Activated CD8-positive, alpha-beta T cell treated with anti-CD3 and anti-CD28 coated beads, Interleukin-2, amount 10 ng/mL, durations not matched to agents 7 days and 5 days (primary cell): ENCODE results near the gene TREML2. TPM values are rescaled to one million over a fixed set of nuclear protein-coding genes. Genes with fewer than 3 reads are reported as not detected.
"Not testable (repeated sequence)": the region's sequence is repeated elsewhere in the genome, so short reads cannot be mapped to it uniquely, and the experiment has no call there.

Experiments
- ATAC-seq: fragments of 150-1000 bp; cut with Tn5 transposase; one replicate; pipeline ENCODE4 v1.10.0; 2021; ENCODE audit warnings: moderate library complexity
- CTCF ChIA-PET: fragments of 350-600 bp; sonication (Branson Sonifier 250); formaldehyde crosslinking; loops from one replicate; lab custom pipeline; 2021; ENCODE audit warnings: antibody characterized with exemption; lab: Charles Lee
- POLR2A ChIA-PET: fragments of 350-600 bp; sonication (Branson Sonifier 250); formaldehyde crosslinking; loops from one replicate; lab custom pipeline; 2021; ENCODE audit warnings: antibody characterized with exemption; lab: Charles Lee
- DNase-seq: peaks from one replicate; pipeline ENCODE4 v3.0.0-alpha.2; 2020
- H3K27ac Mint-ChIP-seq: one replicate; pipeline ENCODE4 v1.8.0; 2021; ENCODE audit warnings: mild to moderate bottlenecking, mixed read lengths
- H3K27me3 Mint-ChIP-seq: one replicate; pipeline ENCODE4 v1.8.0; 2021; ENCODE audit warnings: low read depth, mixed read lengths
- H3K36me3 Mint-ChIP-seq: one replicate; pipeline ENCODE4 v1.8.0; 2021; ENCODE audit warnings: low read depth, mixed read lengths
- H3K4me1 Mint-ChIP-seq: one replicate; pipeline ENCODE4 v1.8.0; 2021; ENCODE audit warnings: low read depth, mixed read lengths
- H3K4me3 Mint-ChIP-seq: one replicate; pipeline ENCODE4 v1.8.0; 2021; ENCODE audit warnings: mild to moderate bottlenecking, mixed read lengths
- H3K9me3 Mint-ChIP-seq: one replicate; pipeline ENCODE4 v1.8.0; 2022; ENCODE audit warnings: mixed read lengths; ENCODE audit not compliant: insufficient read depth
- total RNA-seq, 2 experiments: library from RNA; stranded (reverse); gene quantifications; one replicate each; pipeline ENCODE4 v1.2.3, GENCODE V29; 2021

Gene TREML2
- total RNA-seq = 10 to 100 TPM; 23.5 to 24.9 TPM

GRCh38 chr6:41200901-41201763 is at the start of gene TREML2:
Gene TREML2 (minus strand): TSS chr6:41201149. CDS start chr6:41201008, 141 bp downstream.
- ChIA-PET CTCF (interaction anchor here (0.8 to 3.5 kb wide), 10 partner anchors 8 to 133 kb away, joined by 3 to 27 read pairs (median 6); partner anchors contain the start of gene NFYA), POLR2A (interaction anchor here (0.6 to 3.3 kb wide), 12 partner anchors 9 to 147 kb away, joined by 3 to 20 read pairs (median 4); partner anchors contain the start of genes NFYA and OARD1)
- H3K4me1 Mint-ChIP-seq = peaks cover 64% of the 10 kb centered on the region
- H3K9me3 Mint-ChIP-seq = peaks cover 9% of the 10 kb centered on the region
- H3K4me3 Mint-ChIP-seq = peak within 1 kb of the TSS; percentile 74
- peak within 1 kb of the TSS; percentile 98 for H3K27ac Mint-ChIP-seq
- no peaks in the 10 kb centered on the region for H3K27me3 Mint-ChIP-seq
- DNase-seq = peak; percentile 53
- H3K36me3 Mint-ChIP-seq = peaks cover 33% of the 10 kb centered on the region
- peak; percentile 41 for ATAC-seq

- ChIA-PET CTCF (interaction anchor here (0.6 kb wide), 1 partner anchor 9 kb away, joined by 3 read pairs; no protein-coding TSS in a partner anchor), POLR2A (no interaction called here)
- peaks cover 29% of the 10 kb centered on the region for H3K4me1 Mint-ChIP-seq
- no peak overlapping the region for H3K4me3 Mint-ChIP-seq
- H3K27me3 Mint-ChIP-seq = peaks cover 27% of the 10 kb centered on the region
- DNase-seq (no peak), ATAC-seq (peak; percentile 58)
- no peaks in the 10 kb centered on the region for H3K9me3 Mint-ChIP-seq
- no peaks in the 10 kb centered on the region for H3K36me3 Mint-ChIP-seq
- H3K27ac Mint-ChIP-seq = peak overlapping the region; percentile 27
These were observed 47.1 kb upstream of the TREML2 start for GRCh38 chr6:41247882-41248705.

- no peaks in the 10 kb centered on the region for H3K36me3 Mint-ChIP-seq
- no peaks in the 10 kb centered on the region for H3K9me3 Mint-ChIP-seq
- H3K27me3 Mint-ChIP-seq = peaks cover 22% of the 10 kb centered on the region
- ATAC-seq = peak; percentile 47
- no peak for DNase-seq
- H3K27ac Mint-ChIP-seq = peak overlapping the region; percentile 27
- POLR2A ChIA-PET = no interaction called here
- H3K4me3 Mint-ChIP-seq = no peak overlapping the region
- H3K4me1 Mint-ChIP-seq = peaks cover 29% of the 10 kb centered on the region
- CTCF ChIA-PET = interaction anchor here (0.6 kb wide), 1 partner anchor 8 kb away, joined by 3 read pairs; no protein-coding TSS in a partner anchor
These were observed 46.4 kb upstream of the TREML2 start for GRCh38 chr6:41247288-41247865.

- H3K4me3 Mint-ChIP-seq, H3K27ac Mint-ChIP-seq, H3K36me3 Mint-ChIP-seq, H3K9me3 Mint-ChIP-seq, CTCF ChIA-PET, POLR2A ChIA-PET, ATAC-seq, DNase-seq: not testable (repeated sequence)
- H3K27me3 Mint-ChIP-seq = peaks cover 18% of the 10 kb centered on the region
- peaks cover 29% of the 10 kb centered on the region for H3K4me1 Mint-ChIP-seq
These were observed 45.6 kb upstream of the TREML2 start for GRCh38 chr6:41246529-41246928.

- Mint-ChIP-seq H3K27ac (no peak overlapping the region), H3K4me3 (no peak overlapping the region), H3K36me3 (no peaks in the 10 kb centered on the region), H3K9me3 (no peaks in the 10 kb centered on the region), H3K4me1 (no peaks in the 10 kb centered on the region), H3K27me3 (peaks cover 46% of the 10 kb centered on the region)
- CTCF ChIA-PET = interaction anchor here (1.6 kb wide), 1 partner anchor 48 kb away, joined by 4 read pairs; no protein-coding TSS in a partner anchor
- ATAC-seq (no peak), DNase-seq (no peak)
- POLR2A ChIA-PET = no interaction called here
These were observed 38.7 kb upstream of the TREML2 start for GRCh38 chr6:41239467-41240159.

- DNase-seq = no peak
- no peak overlapping the region for H3K4me3 Mint-ChIP-seq
- H3K27me3 Mint-ChIP-seq = peaks cover 37% of the 10 kb centered on the region
- H3K4me1 Mint-ChIP-seq = no peaks in the 10 kb centered on the region
- H3K9me3 Mint-ChIP-seq = no peaks in the 10 kb centered on the region
- H3K36me3 Mint-ChIP-seq = no peaks in the 10 kb centered on the region
- POLR2A ChIA-PET = interaction anchor here (0.6 kb wide), 1 partner anchor 18 kb away, joined by 3 read pairs; no protein-coding TSS in a partner anchor
- ATAC-seq = no peak
- CTCF ChIA-PET = no interaction called here
- no peak overlapping the region for H3K27ac Mint-ChIP-seq
These were observed 36.2 kb upstream of the TREML2 start for GRCh38 chr6:41237128-41237527.

GRCh38 chr6:41236276-41236675 is 35.3 kb upstream of the TREML2 start:
- Mint-ChIP-seq H3K4me1 (no peaks in the 10 kb centered on the region), H3K9me3 (no peaks in the 10 kb centered on the region), H3K27me3 (peaks cover 40% of the 10 kb centered on the region), H3K4me3 (no peak overlapping the region), H3K27ac (no peak overlapping the region), H3K36me3 (no peaks in the 10 kb centered on the region)
- CTCF ChIA-PET = no interaction called here
- ATAC-seq = no peak
- POLR2A ChIA-PET = no interaction called here
- no peak for DNase-seq

- H3K9me3 Mint-ChIP-seq = no peaks in the 10 kb centered on the region
- no peaks in the 10 kb centered on the region for H3K4me1 Mint-ChIP-seq
- ChIA-PET CTCF (interaction anchor here (1.1 kb wide), 1 partner anchor 475 kb away, joined by 3 read pairs; no protein-coding TSS in a partner anchor), POLR2A (interaction anchor here (0.7 kb wide), 1 partner anchor 735 kb away, joined by 4 read pairs; no protein-coding TSS in a partner anchor)
- H3K27ac Mint-ChIP-seq = no peak overlapping the region
- peaks cover 20% of the 10 kb centered on the region for H3K27me3 Mint-ChIP-seq
- no peak overlapping the region for H3K4me3 Mint-ChIP-seq
- no peak for DNase-seq
- H3K36me3 Mint-ChIP-seq = no peaks in the 10 kb centered on the region
- no peak for ATAC-seq
These were observed 31.7 kb upstream of the TREML2 start for GRCh38 chr6:41232667-41233066.

- no peaks in the 10 kb centered on the region for H3K4me1 Mint-ChIP-seq
- no peak for ATAC-seq
- H3K27ac Mint-ChIP-seq = no peak overlapping the region
- H3K9me3 Mint-ChIP-seq = no peaks in the 10 kb centered on the region
- DNase-seq = no peak
- peaks cover 21% of the 10 kb centered on the region for H3K27me3 Mint-ChIP-seq
- H3K36me3 Mint-ChIP-seq = no peaks in the 10 kb centered on the region
- no peak overlapping the region for H3K4me3 Mint-ChIP-seq
- CTCF ChIA-PET = no interaction called here
- POLR2A ChIA-PET = no interaction called here
These were observed 30.3 kb upstream of the TREML2 start for GRCh38 chr6:41231246-41231645.

GRCh38 chr6:41229721-41230120 is 28.8 kb upstream of the TREML2 start:
- H3K4me3 Mint-ChIP-seq = no peak overlapping the region
- H3K27ac Mint-ChIP-seq = no peak overlapping the region
- CTCF ChIA-PET = no interaction called here
- H3K27me3 Mint-ChIP-seq = peaks cover 23% of the 10 kb centered on the region
- H3K9me3 Mint-ChIP-seq = no peaks in the 10 kb centered on the region
- H3K36me3 Mint-ChIP-seq = no peaks in the 10 kb centered on the region
- DNase-seq (no peak), ATAC-seq (no peak)
- no peaks in the 10 kb centered on the region for H3K4me1 Mint-ChIP-seq
- POLR2A ChIA-PET = no interaction called here

GRCh38 chr6:41228616-41229015 is 27.7 kb upstream of the TREML2 start:
- H3K9me3 Mint-ChIP-seq = no peaks in the 10 kb centered on the region
- ChIA-PET CTCF (no interaction called here), POLR2A (no interaction called here)
- H3K27ac Mint-ChIP-seq = no peak overlapping the region
- no peaks in the 10 kb centered on the region for H3K4me1 Mint-ChIP-seq
- no peak for DNase-seq
- H3K36me3 Mint-ChIP-seq = no peaks in the 10 kb centered on the region
- peaks cover 29% of the 10 kb centered on the region for H3K27me3 Mint-ChIP-seq
- no peak overlapping the region for H3K4me3 Mint-ChIP-seq
- ATAC-seq = no peak
